ENCODE results near the gene SDC3.

Gene SDC3

GRCh38 chr1:30928171-30928570 is 19.6 kb upstream of the SDC3 start:
- no peak for DNase-seq

GRCh38 chr1:30927448-30927847 is 18.9 kb upstream of the SDC3 start:
- no peak for DNase-seq

DNA sequence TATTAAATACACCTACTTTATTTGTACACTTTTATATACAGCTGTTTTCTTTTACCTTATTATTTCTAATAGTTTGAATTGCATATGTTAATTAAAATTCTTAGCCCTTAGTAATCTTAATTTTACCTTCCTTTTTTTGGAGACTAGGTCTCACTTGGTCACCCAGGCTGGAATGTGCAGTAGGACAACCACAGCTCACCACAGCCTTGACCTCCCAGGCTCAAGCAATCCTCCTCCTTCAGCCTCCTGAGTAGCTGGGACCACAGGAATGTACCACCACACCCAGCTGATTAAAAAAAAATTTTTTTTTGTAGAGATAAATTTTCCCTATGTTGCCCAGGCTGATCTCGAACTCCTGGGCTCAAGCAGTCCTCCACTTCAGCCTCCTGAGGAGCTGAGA is 15.0 kb upstream of the SDC3 start:
- DNase-seq: no peak

- no peak for DNase-seq
Measured at GRCh38 chr1:30920827-30921226, 12.3 kb upstream of the SDC3 start.

DNA sequence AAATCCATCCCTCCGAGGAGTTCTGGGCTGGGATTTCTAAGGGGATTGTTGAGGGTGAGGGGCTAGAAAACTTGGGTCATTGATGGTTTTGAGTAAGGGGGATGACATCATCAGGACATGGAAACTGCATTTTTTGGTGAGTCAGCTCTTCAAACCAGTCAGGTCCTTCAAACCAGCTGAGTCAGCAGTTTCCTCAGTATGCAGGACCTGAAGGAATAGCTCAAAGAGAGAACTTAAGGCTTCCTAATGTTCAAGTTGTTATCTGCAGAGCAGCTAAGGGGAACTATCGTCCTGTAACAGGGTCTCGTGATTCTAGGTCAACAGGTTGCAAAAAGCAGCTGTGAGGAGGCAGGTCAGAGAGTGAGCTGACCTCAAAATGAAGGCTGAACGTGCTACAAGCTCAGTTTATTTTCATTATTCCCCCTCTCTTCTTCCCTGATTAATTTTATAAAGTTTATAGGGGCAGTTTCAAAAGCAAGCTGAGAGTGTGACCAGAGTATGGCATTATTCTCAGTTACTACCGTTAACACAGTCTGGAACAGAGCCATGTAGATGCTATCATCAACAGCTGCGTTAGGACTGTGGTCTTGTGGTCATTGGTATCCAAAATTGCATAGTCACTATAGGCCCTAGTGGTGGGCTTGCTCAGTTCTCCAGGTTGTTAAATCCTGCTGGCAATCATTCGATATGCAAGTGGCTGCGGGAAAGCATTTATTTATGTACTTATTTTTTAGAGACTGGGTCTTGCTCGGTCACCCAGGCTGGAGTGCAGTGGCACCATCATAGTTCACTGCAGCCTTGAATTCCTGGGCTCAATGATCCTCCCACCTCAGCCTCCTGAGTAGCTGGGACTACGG is 10.7 kb upstream of the SDC3 start:
- peak; percentile 39 for DNase-seq

DNA sequence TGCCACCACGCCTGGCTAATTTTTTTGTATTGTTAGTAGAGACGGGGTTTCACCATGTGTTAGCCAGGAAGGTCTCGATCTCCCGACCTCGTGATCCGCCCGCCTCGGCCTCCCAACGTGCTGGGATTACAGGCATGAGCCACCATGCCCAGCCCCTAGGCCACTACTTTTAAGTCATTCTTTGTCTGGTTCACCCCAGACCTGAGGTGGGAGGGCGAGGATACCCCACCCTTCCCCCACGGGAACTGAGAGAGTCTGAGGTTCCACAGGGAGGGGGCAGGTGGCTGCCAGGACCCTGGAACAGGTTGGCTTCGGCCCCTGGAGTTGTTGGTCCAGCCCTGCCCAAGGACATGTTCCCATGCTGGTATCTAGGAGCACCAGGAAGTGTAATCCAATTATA is 7.7 kb upstream of the SDC3 start:
- no peak for DNase-seq

DNA sequence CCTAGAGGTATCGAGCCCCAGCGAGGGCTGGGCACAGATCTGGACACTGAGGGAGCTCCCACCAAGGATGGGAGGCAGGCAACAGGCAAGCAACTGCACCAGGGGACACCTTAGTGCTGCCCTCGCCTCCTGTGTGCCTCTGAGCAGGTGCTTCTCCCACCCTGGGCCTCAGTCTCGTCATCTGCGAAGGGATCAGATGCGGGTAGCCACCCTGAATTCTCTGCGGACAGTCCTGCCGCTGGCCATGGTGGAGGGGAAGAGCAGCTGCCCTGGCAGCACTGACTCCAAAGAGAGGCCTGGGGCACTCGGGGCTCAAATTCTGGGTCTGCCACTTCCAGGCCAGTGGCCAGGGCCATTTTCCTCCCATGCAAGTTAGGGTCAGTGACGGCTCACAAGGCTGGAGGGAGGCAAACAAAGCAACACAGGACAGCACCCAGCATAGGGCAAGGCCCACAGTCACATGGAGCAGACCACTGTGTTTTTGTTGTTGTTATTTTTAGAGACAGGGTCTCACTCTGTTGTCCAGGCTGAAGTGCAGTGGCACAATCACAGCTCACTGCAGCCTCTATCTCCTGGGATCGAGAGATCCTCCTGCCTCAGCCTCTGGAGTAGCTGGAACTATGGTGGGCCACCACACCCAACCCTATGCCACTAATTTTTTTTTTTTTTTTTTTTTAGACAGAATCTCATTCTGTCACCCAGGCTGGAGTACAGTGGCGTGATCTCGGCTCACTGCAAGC is 7.1 kb upstream of the SDC3 start:
- DNase-seq: no peak

DNA sequence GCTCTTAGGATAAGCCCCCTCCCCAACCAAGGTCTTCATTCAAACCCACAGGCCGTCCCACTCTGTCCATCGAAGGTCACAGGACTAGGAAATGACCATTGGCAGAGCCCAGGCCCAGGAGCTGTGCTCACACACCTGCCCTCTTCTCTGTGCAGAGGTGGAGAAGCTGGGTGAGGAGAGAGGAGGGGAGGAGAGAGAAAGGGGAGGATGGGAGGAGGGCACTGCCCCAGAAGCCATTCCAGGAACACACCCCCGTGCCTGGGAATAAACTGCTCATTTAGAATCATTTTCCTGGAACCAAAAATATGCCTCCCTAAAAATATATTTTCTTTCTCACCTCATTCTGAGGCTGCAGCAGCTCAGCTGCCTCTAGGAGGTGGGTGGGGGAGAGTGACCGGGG is 6.4 kb upstream of the SDC3 start:
- no peak for DNase-seq

GRCh38 chr1:30914587-30914922 is 6.0 kb upstream of the SDC3 start:
- no peak for DNase-seq

DNA sequence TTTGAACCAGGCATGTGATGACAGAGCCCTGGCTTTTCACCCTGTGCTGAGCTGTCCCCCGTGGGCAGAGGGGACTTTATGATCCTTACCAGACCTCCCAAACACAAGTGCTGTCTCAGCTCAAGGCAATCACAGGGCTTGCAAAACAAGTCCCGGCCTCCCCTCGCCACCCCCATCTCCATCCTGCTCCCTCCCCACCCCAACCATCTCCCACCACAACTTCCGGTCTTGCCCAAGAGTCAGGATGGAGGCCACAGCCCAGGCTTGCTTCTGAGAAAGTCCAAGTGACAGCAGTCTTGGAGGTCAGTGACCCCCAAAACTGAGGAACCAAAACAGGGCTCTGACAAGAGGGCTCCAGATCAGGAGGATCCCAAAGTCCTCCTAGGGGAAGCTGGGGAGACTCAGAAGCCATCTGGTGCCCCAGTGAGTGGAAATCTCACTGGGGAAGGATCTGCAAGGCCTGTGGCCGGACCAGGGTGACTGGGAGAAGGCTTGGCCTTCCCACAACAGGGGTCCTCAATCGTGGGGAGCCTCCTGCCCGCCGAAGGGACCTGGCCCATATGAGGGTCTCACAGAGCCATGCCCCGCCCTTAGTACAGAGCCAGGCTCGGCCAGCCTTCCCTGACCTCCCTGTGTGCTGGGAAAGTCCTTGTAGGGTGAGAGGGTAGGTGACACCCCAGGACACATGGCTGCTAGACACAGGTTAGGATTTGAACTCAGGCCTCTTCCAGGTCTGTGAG is 4.5 kb upstream of the SDC3 start:
- no peak for DNase-seq

GRCh38 chr1:30912224-30912623 is 3.7 kb upstream of the SDC3 start:
- no peak for DNase-seq

- DNase-seq: peak; percentile 60
Measured at GRCh38 chr1:30911059-30911954, 2.7 kb upstream of the SDC3 start.

DNA sequence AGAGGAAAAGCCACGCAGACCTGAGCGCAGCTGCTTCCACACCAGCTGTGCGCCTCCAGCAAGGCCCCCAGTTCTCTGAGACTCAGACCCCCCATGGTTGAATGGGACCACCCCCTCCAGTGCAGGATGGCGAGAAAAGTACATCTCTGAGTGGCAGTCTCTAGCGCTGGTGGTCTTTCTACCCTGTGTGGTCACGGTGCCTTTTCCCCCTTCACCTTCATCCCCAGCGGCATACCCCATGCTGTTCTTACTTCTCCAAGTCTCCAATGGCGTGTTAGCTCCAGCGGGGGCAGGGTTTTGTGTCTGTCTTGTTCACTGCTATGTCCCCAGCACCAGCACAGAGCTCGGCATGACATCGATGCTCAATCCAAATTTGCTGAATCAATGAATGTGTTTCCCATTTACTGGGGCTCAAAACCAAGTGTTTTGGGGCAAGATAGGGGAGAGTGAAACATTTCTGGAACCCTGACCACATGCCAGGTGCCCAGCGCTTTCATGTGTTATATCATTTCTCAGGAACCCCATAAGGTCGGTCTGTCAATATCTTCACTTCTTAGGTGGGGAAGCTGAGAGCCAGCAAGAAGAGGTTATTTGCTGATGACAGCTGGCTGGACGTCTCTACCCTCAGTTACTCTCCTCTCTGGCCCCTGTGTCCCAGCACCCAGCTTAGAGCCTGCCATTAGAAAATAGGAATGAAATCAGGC is 959 bp upstream of the SDC3 start:
- DNase-seq: no peak

GRCh38 chr1:30908316-30908695 is 252 bp downstream of the SDC3 start:
- no peak for DNase-seq

- no peak for DNase-seq
Measured at GRCh38 chr1:30907481-30908315, 860 bp downstream of the SDC3 start.

- DNase-seq: no peak
Measured at GRCh38 chr1:30906631-30907441, 1.7 kb downstream of the SDC3 start.

- DNase-seq: no peak
Measured at GRCh38 chr1:30905916-30906620, 2.5 kb downstream of the SDC3 start.

DNA sequence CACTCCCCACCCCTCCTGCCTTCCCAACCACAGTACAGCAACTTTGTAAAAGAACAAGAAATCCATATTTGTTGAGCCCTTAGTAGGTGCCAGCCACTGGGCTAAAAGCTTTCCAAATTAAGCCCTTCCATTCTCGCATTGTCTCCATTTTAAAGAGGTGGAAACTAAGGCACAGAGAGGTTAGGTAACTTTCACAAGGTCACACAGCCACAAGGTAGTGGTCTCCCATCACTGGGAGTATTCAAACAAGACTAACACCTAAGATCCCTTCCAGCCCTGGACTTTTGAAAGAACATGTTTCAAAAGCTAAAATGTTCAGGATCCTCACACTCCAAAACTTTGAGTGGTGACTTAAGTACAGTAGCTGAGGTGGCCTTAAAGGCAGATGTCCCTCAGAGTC is 3.2 kb downstream of the SDC3 start:
- DNase-seq: no peak

DNA sequence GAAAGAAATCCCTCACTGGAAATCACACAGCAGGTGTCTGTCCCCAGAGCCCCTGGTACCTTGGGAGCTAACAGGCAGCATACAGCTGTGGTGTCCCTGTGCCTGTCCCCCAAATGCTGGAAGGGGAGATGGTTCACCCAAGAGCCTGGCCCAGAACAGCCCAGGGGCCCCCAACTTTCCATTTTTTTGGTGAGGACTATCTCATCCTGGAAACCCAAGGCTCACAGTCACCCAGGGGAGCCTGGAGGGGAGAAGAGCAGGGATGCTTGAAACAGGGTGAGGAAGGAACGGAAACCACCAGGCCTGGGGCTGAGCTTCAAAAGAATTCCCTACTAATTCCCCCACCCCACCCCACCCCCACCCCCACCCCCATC is 3.6 kb downstream of the SDC3 start:
- no peak for DNase-seq
